Activated naive CD8-positive, alpha-beta T cell (primary cell): ENCODE data around the gene IFITM1.
"Not testable (repeated sequence)": the region's sequence is repeated elsewhere in the genome, so short reads cannot be mapped to it uniquely, and the experiment has no call there.

Experiments used
- H3K27ac Mint-ChIP-seq: one replicate; pipeline ENCODE4 v1.8.0; 2021; ENCODE audit warnings: mixed read lengths
- H3K27me3 Mint-ChIP-seq: one replicate; pipeline ENCODE4 v1.8.0; 2021; ENCODE audit warnings: mixed read lengths
- H3K36me3 Mint-ChIP-seq: one replicate; pipeline ENCODE4 v1.8.0; 2021; ENCODE audit warnings: mixed read lengths
- H3K4me1 Mint-ChIP-seq: one replicate; pipeline ENCODE4 v1.8.0; 2021; ENCODE audit warnings: low read depth, mixed read lengths
- H3K4me3 Mint-ChIP-seq: one replicate; pipeline ENCODE4 v1.8.0; 2021; ENCODE audit warnings: mild to moderate bottlenecking, mixed read lengths
- H3K9me3 Mint-ChIP-seq: one replicate; pipeline ENCODE4 v1.8.0; 2021; ENCODE audit warnings: low read depth, mixed read lengths

Gene IFITM1

GRCh38 chr11:349270-349954, 35.6 kb downstream of the IFITM1 start:
- not testable (repeated sequence) for H3K27ac Mint-ChIP-seq, H3K36me3 Mint-ChIP-seq, H3K9me3 Mint-ChIP-seq, H3K27me3 Mint-ChIP-seq, H3K4me3 Mint-ChIP-seq
- H3K4me1 Mint-ChIP-seq, result peaks cover 33% of the 10 kb centered on the region

- H3K4me1 Mint-ChIP-seq, result peaks cover 38% of the 10 kb centered on the region
- not testable (repeated sequence) for H3K9me3 Mint-ChIP-seq, H3K4me3 Mint-ChIP-seq, H3K36me3 Mint-ChIP-seq, H3K27me3 Mint-ChIP-seq
- H3K27ac Mint-ChIP-seq, result peak overlapping the region; percentile 80
These were observed 36.3 kb downstream of the IFITM1 start for GRCh38 chr11:350033-350722.

- no peaks in the 10 kb centered on the region for H3K9me3 Mint-ChIP-seq
- no peak overlapping the region for H3K4me3 Mint-ChIP-seq
- H3K4me1 Mint-ChIP-seq, result peaks cover 39% of the 10 kb centered on the region
- no peaks in the 10 kb centered on the region for H3K27me3 Mint-ChIP-seq
- no peaks in the 10 kb centered on the region for H3K36me3 Mint-ChIP-seq
- H3K27ac Mint-ChIP-seq, result peak overlapping the region; percentile 80
These were observed 36.9 kb downstream of the IFITM1 start for GRCh38 chr11:350723-351255.

- Mint-ChIP-seq H3K27me3 (no peaks in the 10 kb centered on the region), H3K27ac (no peak overlapping the region), H3K4me1 (peaks cover 39% of the 10 kb centered on the region)
These were observed 37.6 kb downstream of the IFITM1 start for GRCh38 chr11:351411-351810.

GRCh38 chr11:352456-353031, 38.7 kb downstream of the IFITM1 start:
- no peaks in the 10 kb centered on the region for H3K36me3 Mint-ChIP-seq
- H3K27me3 Mint-ChIP-seq, result no peaks in the 10 kb centered on the region
- peak overlapping the region; percentile 75 for H3K27ac Mint-ChIP-seq
- H3K4me3 Mint-ChIP-seq, result no peak overlapping the region
- no peaks in the 10 kb centered on the region for H3K9me3 Mint-ChIP-seq
- H3K4me1 Mint-ChIP-seq, result peaks cover 39% of the 10 kb centered on the region

More at GRCh38 chr11:351411-351810, 37.6 kb downstream of the IFITM1 start:
- H3K36me3 Mint-ChIP-seq, result no peaks in the 10 kb centered on the region
- H3K9me3 Mint-ChIP-seq, result no peaks in the 10 kb centered on the region
- H3K4me3 Mint-ChIP-seq, result no peak overlapping the region

- Mint-ChIP-seq H3K4me1 (peaks cover 39% of the 10 kb centered on the region), H3K36me3 (no peaks in the 10 kb centered on the region), H3K27me3 (no peaks in the 10 kb centered on the region), H3K27ac (peak overlapping the region; percentile 75), H3K4me3 (peak overlapping the region; percentile 12), H3K9me3 (no peaks in the 10 kb centered on the region)
These were observed 39.5 kb downstream of the IFITM1 start for GRCh38 chr11:353179-353873.

- peak overlapping the region; percentile 86 for H3K4me3 Mint-ChIP-seq
These were observed 42.0 kb downstream of the IFITM1 start for GRCh38 chr11:355581-356458.

GRCh38 chr11:356610-357009, 42.8 kb downstream of the IFITM1 start:
- Mint-ChIP-seq H3K4me1 (peaks cover 32% of the 10 kb centered on the region), H3K36me3 (no peaks in the 10 kb centered on the region), H3K27me3 (peaks cover 2% of the 10 kb centered on the region), H3K27ac (no peak overlapping the region), H3K4me3 (no peak overlapping the region), H3K9me3 (no peaks in the 10 kb centered on the region)

More at GRCh38 chr11:355581-356458, 42.0 kb downstream of the IFITM1 start:
- Mint-ChIP-seq H3K27ac (peak overlapping the region; percentile 94), H3K4me1 (peaks cover 40% of the 10 kb centered on the region), H3K9me3 (no peaks in the 10 kb centered on the region), H3K27me3 (peaks cover 2% of the 10 kb centered on the region), H3K36me3 (no peaks in the 10 kb centered on the region)

- Mint-ChIP-seq H3K4me3 (no peak overlapping the region), H3K27me3 (peaks cover 2% of the 10 kb centered on the region), H3K4me1 (peaks cover 31% of the 10 kb centered on the region), H3K9me3 (no peaks in the 10 kb centered on the region), H3K27ac (no peak overlapping the region), H3K36me3 (no peaks in the 10 kb centered on the region)
These were observed 43.7 kb downstream of the IFITM1 start for GRCh38 chr11:357582-357981.

GRCh38 chr11:358129-358800, 44.4 kb downstream of the IFITM1 start:
- H3K9me3 Mint-ChIP-seq, result no peaks in the 10 kb centered on the region
- H3K36me3 Mint-ChIP-seq, result no peaks in the 10 kb centered on the region
- H3K4me3 Mint-ChIP-seq, result no peak overlapping the region
- no peak overlapping the region for H3K27ac Mint-ChIP-seq
- peaks cover 25% of the 10 kb centered on the region for H3K4me1 Mint-ChIP-seq
- peaks cover 2% of the 10 kb centered on the region for H3K27me3 Mint-ChIP-seq

GRCh38 chr11:359181-359714, 45.4 kb downstream of the IFITM1 start:
- peaks cover 2% of the 10 kb centered on the region for H3K27me3 Mint-ChIP-seq
- H3K4me1 Mint-ChIP-seq, result peaks cover 17% of the 10 kb centered on the region
- peak overlapping the region; percentile 89 for H3K27ac Mint-ChIP-seq
- no peaks in the 10 kb centered on the region for H3K36me3 Mint-ChIP-seq
- peak overlapping the region; percentile 34 for H3K4me3 Mint-ChIP-seq
- no peaks in the 10 kb centered on the region for H3K9me3 Mint-ChIP-seq

GRCh38 chr11:360326-361280, 46.8 kb downstream of the IFITM1 start:
- Mint-ChIP-seq H3K4me3 (no peak overlapping the region), H3K36me3 (no peaks in the 10 kb centered on the region), H3K4me1 (peaks cover 6% of the 10 kb centered on the region), H3K27ac (no peak overlapping the region), H3K27me3 (peaks cover 2% of the 10 kb centered on the region), H3K9me3 (no peaks in the 10 kb centered on the region)
